HG02678 (cell line): Measurements from ENCODE around the gene KNCN.

Experiments
- ATAC-seq: cut with Tn5 transposase; IDR thresholded peaks from one replicate; pipeline ENCODE4 v1.9.1; 2021; ENCODE audit warnings: mild to moderate bottlenecking, moderate library complexity; ENCODE audit not compliant: unreplicated experiment

The KNCN gene

GRCh38 chr1:46551597-46552095, at the start of gene KNCN:
Gene KNCN, minus strand, starts transcription at chr1:46551647. Its CDS starts 432 bp downstream, at chr1:46551215.
- no peak for ATAC-seq

GRCh38 chr1:46599059-46599970, 47.9 kb upstream of the KNCN start:
- ATAC-seq: no peak

- no peak for ATAC-seq
These were observed 45.4 kb upstream of the KNCN start for GRCh38 chr1:46596846-46597245.

- no peak for ATAC-seq
These were observed 44.6 kb upstream of the KNCN start for GRCh38 chr1:46596036-46596435.

GRCh38 chr1:46595127-46595526, 43.7 kb upstream of the KNCN start:
- ATAC-seq: no peak

- ATAC-seq: no peak
These were observed 42.6 kb upstream of the KNCN start for GRCh38 chr1:46594063-46594462.

- ATAC-seq: no peak
These were observed 41.4 kb upstream of the KNCN start for GRCh38 chr1:46592823-46593222.

- no peak for ATAC-seq
These were observed 38.1 kb upstream of the KNCN start for GRCh38 chr1:46589529-46589928.

- no peak for ATAC-seq
These were observed 35.6 kb upstream of the KNCN start for GRCh38 chr1:46587069-46587468.

GRCh38 chr1:46585312-46585938, 34.0 kb upstream of the KNCN start:
- ATAC-seq: no peak

- ATAC-seq: no peak
These were observed 32.0 kb upstream of the KNCN start for GRCh38 chr1:46583494-46583893.

GRCh38 chr1:46582972-46583371, 31.5 kb upstream of the KNCN start:
- ATAC-seq: no peak

- ATAC-seq: no peak
These were observed 30.4 kb upstream of the KNCN start for GRCh38 chr1:46581681-46582455.

- no peak for ATAC-seq
These were observed 28.9 kb upstream of the KNCN start for GRCh38 chr1:46580140-46580903.

GRCh38 chr1:46577671-46578070, 26.2 kb upstream of the KNCN start:
- ATAC-seq: no peak

GRCh38 chr1:46576596-46576995, 25.1 kb upstream of the KNCN start:
- no peak for ATAC-seq

- ATAC-seq: no peak
These were observed 24.3 kb upstream of the KNCN start for GRCh38 chr1:46575778-46576177.

GRCh38 chr1:46575300-46575699, 23.9 kb upstream of the KNCN start:
- ATAC-seq: no peak

- no peak for ATAC-seq
These were observed 20.3 kb upstream of the KNCN start for GRCh38 chr1:46571691-46572225.
